Caco-2 (cell line): Measurements from ENCODE around the gene ABRACL. TPM values are rescaled to one million over a fixed set of nuclear protein-coding genes. Genes with fewer than 3 reads are reported as not detected.

Experiments
- BruUV-seq: library from RNA; stranded (reverse); fragments of 400-500 nt; replicated peaks from 2 replicates; lab custom pipeline; 2021; lab: Mats Ljungman, UMichigan
- CTCF ChIA-PET: fragments of 300-600 bp; sonication (Branson Sonifier 250); formaldehyde crosslinking; loops from one replicate; lab custom pipeline; 2022; ENCODE audit warnings: antibody characterized with exemption; lab: Charles Lee
- POLR2A ChIA-PET: fragments of 300-600 bp; sonication (Branson Sonifier 250); formaldehyde crosslinking; loops from one replicate; lab custom pipeline; 2022; ENCODE audit warnings: antibody characterized with exemption; lab: Charles Lee
- DNase-seq, 2 experiments: peaks; one replicate each; pipeline versions ENCODE4 v3.0.0 to v3.0.0-alpha.2; 2020 to 2022
- H3K27me3 ChIP-seq: replicated peaks from 2 replicates; pipeline ENCODE4 v1.6.0; 2011; ENCODE audit warnings: low read length; ENCODE audit not compliant: control insufficient read depth, insufficient read depth
- H3K36me3 ChIP-seq: 2 replicates; pipeline ENCODE4 v1.5.1; 2011; ENCODE audit warnings: low read length; ENCODE audit not compliant: control insufficient read depth, insufficient read depth
- H3K4me1 ChIP-seq: fragments of 250-450 bp; sonication (Bioruptor Pico); 2 replicates; pipeline ENCODE4 v1.5.1; 2020; ENCODE audit warnings: mild to moderate bottlenecking
- H3K4me3 ChIP-seq: 2 replicates; pipeline ENCODE4 v1.5.1; 2011; ENCODE audit warnings: low read depth, mild to moderate bottlenecking, control low read depth, low read length
- H3K9me3 ChIP-seq: fragments of 250-450 bp; sonication (Bioruptor Pico); 2 replicates; pipeline ENCODE4 v1.5.1; 2020; ENCODE audit warnings: mild to moderate bottlenecking, moderate library complexity
- H3K27ac Mint-ChIP-seq: one replicate; pipeline ENCODE4 v1.8.0; 2022; ENCODE audit warnings: mixed read lengths; ENCODE audit not compliant: unreplicated experiment
- H3K27me3 Mint-ChIP-seq: one replicate; pipeline ENCODE4 v1.8.0; 2022; ENCODE audit warnings: mixed read lengths; ENCODE audit not compliant: insufficient read depth, unreplicated experiment
- H3K36me3 Mint-ChIP-seq: one replicate; pipeline ENCODE4 v1.8.0; 2022; ENCODE audit warnings: mild to moderate bottlenecking, mixed read lengths; ENCODE audit not compliant: insufficient read depth, unreplicated experiment
- H3K4me1 Mint-ChIP-seq: one replicate; pipeline ENCODE4 v1.8.0; 2022; ENCODE audit warnings: low read depth, mixed read lengths; ENCODE audit not compliant: unreplicated experiment
- H3K4me3 Mint-ChIP-seq: one replicate; pipeline ENCODE4 v1.8.0; 2022; ENCODE audit warnings: mild to moderate bottlenecking, moderate library complexity, mixed read lengths; ENCODE audit not compliant: unreplicated experiment
- H3K9me3 Mint-ChIP-seq: one replicate; pipeline ENCODE4 v1.8.0; 2022; ENCODE audit warnings: mixed read lengths; ENCODE audit not compliant: unreplicated experiment
- CTCF ChIP-seq, 2 experiments: fragments of 200-600 bp in 1 of 2; IDR thresholded peaks; 1 replicate in 1 of 2; 2 replicates in 1 of 2; pipeline versions ENCODE4 v1.5.1 to v1.8.0; 2011 to 2022; ENCODE audit warnings: antibody characterized with exemption in 1 of 2, control low read depth in 1 of 2, inconsistent platforms in 1 of 2, low read depth in 1 of 2, low read length in 1 of 2, mild to moderate bottlenecking in 1 of 2, moderate library complexity in 1 of 2; ENCODE audit not compliant: insufficient read depth in 1 of 2, severe bottlenecking in 1 of 2, unreplicated experiment in 1 of 2
- intact Hi-C: fragments of 100-400 bp; cut with micrococcal nuclease; formaldehyde crosslinking; loops from one replicate; pipeline ENCODE4 v1.10.0; 2022; ENCODE audit not compliant: unreplicated experiment
- total RNA-seq: library from RNA; stranded (reverse); gene quantifications from 2 replicates; pipeline ENCODE4 v1.2.3, GENCODE V29; 2022

Gene ABRACL
- total RNA-seq, 1 experiment from 2014 or later = 90.3 TPM

DNA sequence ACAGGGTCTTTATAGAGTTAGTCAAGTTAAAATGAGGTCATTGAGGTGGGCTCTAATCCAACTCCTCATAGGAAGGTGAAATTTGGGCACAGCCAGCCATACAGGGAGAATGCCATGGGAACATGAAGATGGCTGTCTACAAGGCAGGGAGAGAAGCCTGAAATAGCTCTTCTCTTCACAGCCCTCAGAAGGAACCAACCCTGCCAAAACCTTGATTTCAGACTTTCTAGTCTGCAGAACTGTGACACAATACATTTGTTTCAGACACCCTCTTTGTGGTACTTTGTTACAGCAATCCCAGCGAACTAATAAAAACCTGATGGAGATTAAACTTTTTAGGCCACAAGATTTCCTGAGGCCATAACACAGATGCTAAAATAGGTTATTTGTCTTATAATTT lies 63.3 kb downstream of the ABRACL start:
- intact Hi-C loops = no loop called here
- Mint-ChIP-seq H3K27me3 (no peaks in the 10 kb centered on the region), H3K9me3 (peaks cover 13% of the 10 kb centered on the region), H3K36me3 (no peaks in the 10 kb centered on the region), H3K27ac (no peak overlapping the region), H3K4me1 (peaks cover 8% of the 10 kb centered on the region), H3K4me3 (no peak overlapping the region)
- POLR2A ChIA-PET = no interaction called here
- no TSS peak for BruUV-seq
- DNase-seq = no peak
- no peak for TF ChIP-seq CTCF (IDR thresholded peaks at IDR 0.05; ENCODE audit: insufficient read depth in 1 of 2, low read depth in 1 of 2, low read length in 1 of 2, severe bottlenecking in 1 of 2, unreplicated experiment in 1 of 2)
- no peak overlapping the region for H3K4me3 ChIP-seq
- CTCF ChIA-PET = no interaction called here
- no peaks in the 10 kb centered on the region for H3K4me1 ChIP-seq
- H3K9me3 ChIP-seq = no peaks in the 10 kb centered on the region
- no peaks in the 10 kb centered on the region for H3K36me3 ChIP-seq
- no peaks in the 10 kb centered on the region for H3K27me3 ChIP-seq

Other genes with a start within 250 kb of the ABRACL start
- gene ECT2L, start 232.7 kb upstream of the ABRACL start, total RNA-seq = not detected in 2 replicates
- 74.1 and 79.9 TPM in 2 replicates for gene REPS1, start 40.5 kb upstream of the ABRACL start, total RNA-seq
- 4.9 and 5.2 TPM in 2 replicates for gene HECA, start 106.3 kb downstream of the ABRACL start, total RNA-seq